GM12878 (cell line): ENCODE data around the gene PLEKHA7. TPM values are rescaled to one million over a fixed set of nuclear protein-coding genes. Genes with fewer than 3 reads are reported as not detected.

Source experiments
- ATAC-seq: fragments of 200-7000 bp; cut with Tn5 transposase; 3 replicates; pipeline ENCODE4 v1.9.1; 2020; ENCODE audit warnings: mild to moderate bottlenecking, moderate library complexity
- BruUV-seq: library from RNA; stranded (reverse); fragments of 400-500 nt; replicated peaks from 2 replicates; lab custom pipeline; 2021; lab: Mats Ljungman, UMichigan
- CTCF ChIA-PET: fragments of 300-600 bp; sonication (Branson Sonifier 250); formaldehyde crosslinking; extraction: SDS; loops from one replicate; lab custom pipeline; 2021; ENCODE audit warnings: inconsistent platforms; lab: Yijun Ruan, JAX
- POLR2A ChIA-PET: fragments of 350-600 bp; formaldehyde crosslinking; extraction: SDS; loops from one replicate; lab custom pipeline; 2021; ENCODE audit warnings: inconsistent platforms; lab: Charles Lee
- RAD21 ChIA-PET: fragments of 300-600 bp; sonication (Branson Sonifier 250); formaldehyde crosslinking; loops from one replicate; lab custom pipeline; 2023; ENCODE audit warnings: antibody characterized with exemption; ENCODE audit not compliant: unreplicated experiment; lab: Charles Lee
- SMC1A ChIA-PET: fragments of 300-600 bp; sonication (Branson Sonifier 250); formaldehyde crosslinking; loops from one replicate; lab custom pipeline; 2023; ENCODE audit not compliant: unreplicated experiment, uncharacterized antibody; lab: Charles Lee
- DNase-seq: peaks from one replicate; pipeline ENCODE4 v3.0.0-alpha.2; 2011; ENCODE audit warnings: low read depth, low spot score
- FAIRE-seq: peaks from 3 replicates; lab custom pipeline; 2011; peaks lifted over from hg19 to GRCh38; lab: Jason Lieb, UNC
- H2AFZ ChIP-seq: 2 replicates; pipeline ENCODE4 v1.6.0; 2011; ENCODE audit warnings: low read depth, low read length, control low read depth; ENCODE audit not compliant: control insufficient read depth
- H3K27ac ChIP-seq: 2 replicates; pipeline ENCODE4 v1.5.1; 2011; ENCODE audit warnings: control low read depth; ENCODE audit not compliant: control insufficient read depth, insufficient read depth
- H3K27me3 ChIP-seq, 2 experiments: replicated peaks in 1 of 2; 2 replicates each; pipeline versions ENCODE4 v1.6.0 to v1.6.1; 2011; ENCODE audit warnings: low read length in 1 of 2; ENCODE audit not compliant: control insufficient read depth in 2 of 2, insufficient read depth in 2 of 2
- H3K36me3 ChIP-seq, 2 experiments: 2 replicates each; pipeline ENCODE4 v1.5.1; 2011; ENCODE audit warnings: low read length in 1 of 2; ENCODE audit not compliant: control insufficient read depth in 2 of 2, insufficient read depth in 2 of 2
- H3K4me1 ChIP-seq: 2 replicates; pipeline ENCODE4 v1.6.1; 2011; ENCODE audit warnings: mild to moderate bottlenecking, low read length, moderate library complexity, mixed read lengths; ENCODE audit not compliant: control insufficient read depth, insufficient read depth
- H3K4me2 ChIP-seq: 2 replicates; pipeline ENCODE4 v1.6.0; 2011; ENCODE audit warnings: control low read depth; ENCODE audit not compliant: control insufficient read depth, insufficient read depth
- H3K4me3 ChIP-seq: fragments of 200-600 bp; sonication (generic); 2 replicates; pipeline ENCODE4 v1.5.1; 2016
- H3K79me2 ChIP-seq: 2 replicates; pipeline ENCODE4 v1.6.0; 2011; ENCODE audit warnings: low read length; ENCODE audit not compliant: control insufficient read depth, insufficient read depth
- H3K9ac ChIP-seq: 2 replicates; pipeline ENCODE4 v1.8.0; 2011; ENCODE audit warnings: low read length, control low read depth, mixed read lengths; ENCODE audit not compliant: control insufficient read depth, insufficient read depth
- H3K9me3 ChIP-seq: replicated peaks from 3 replicates; pipeline ENCODE4 v1.5.1; 2011; ENCODE audit warnings: mild to moderate bottlenecking, low read length; ENCODE audit not compliant: control insufficient read depth, insufficient read depth
- H4K20me1 ChIP-seq: 2 replicates; pipeline ENCODE4 v1.6.0; 2011; ENCODE audit not compliant: control insufficient read depth, insufficient read depth
- BACH1 ChIP-seq: fragments of 450-650 bp; IDR thresholded peaks from 2 replicates; pipeline ENCODE4 v1.6.1; 2017; ENCODE audit warnings: mild to moderate bottlenecking, borderline replicate concordance
- CUX1 ChIP-seq: IDR thresholded peaks from 2 replicates; pipeline ENCODE4 v1.6.1; 2012; ENCODE audit warnings: improper control_type of control experiment, low read depth, low read length; ENCODE audit not compliant: insufficient replicate concordance
- EZH2 ChIP-seq: IDR thresholded peaks from 2 replicates; pipeline ENCODE4 v1.6.1; 2012; ENCODE audit warnings: low read depth, mild to moderate bottlenecking, control low read depth, inconsistent platforms, low read length, borderline replicate concordance; ENCODE audit not compliant: control insufficient read depth
- MTA2 ChIP-seq: fragments of 450-650 bp; IDR thresholded peaks from 2 replicates; pipeline ENCODE4 v1.6.1; 2016; ENCODE audit warnings: low read depth, mild to moderate bottlenecking, moderate library complexity
- PRDM15 ChIP-seq: fragments of 450-650 bp; formaldehyde crosslinking; IDR thresholded peaks from 2 replicates; pipeline ENCODE4 v1.4.0; 2020; ENCODE audit warnings: mild to moderate bottlenecking, moderate library complexity
- REST ChIP-seq: IDR thresholded peaks from 2 replicates; pipeline ENCODE4 v1.6.1; 2012; ENCODE audit warnings: mild to moderate bottlenecking, low read depth, low read length
- STAT3 ChIP-seq: IDR thresholded peaks from 2 replicates; pipeline ENCODE4 v1.6.1; 2011; ENCODE audit warnings: low read depth, low read length, improper control_type of control experiment
- ZSCAN29 ChIP-seq: fragments of 450-650 bp; IDR thresholded peaks from 2 replicates; pipeline ENCODE4 v1.6.1; 2017; ENCODE audit warnings: mild to moderate bottlenecking, moderate library complexity
- WGBS: methylation state at CpG from one replicate; pipeline ENCODE4 v1.1.6; 2016; ENCODE audit warnings: low lambda C conversion rate; ENCODE audit not compliant: insufficient replicate concordance, insufficient coverage; ENCODE audit errors: missing lambda C conversion rate; 5-methylcytosine and 5-hydroxymethylcytosine counted together
- in situ Hi-C: fragments of 300-500 bp; cut with MboI; formaldehyde crosslinking; loops from 9 replicates; pipeline ENCODE4 v1.14.3; 2018; ENCODE audit warnings: mixed read lengths
- intact Hi-C: fragments of 100-400 bp; cut with micrococcal nuclease; formaldehyde crosslinking; loops from one replicate; pipeline ENCODE4 v1.14.2; 2022; ENCODE audit not compliant: unreplicated experiment
- polyA plus RNA-seq, 11 experiments: library from polyadenylated mRNA; depleted of rRNA in 4 of 11; unstranded in 6 of 11; stranded (reverse) in 5 of 11; fragments of >200 nt; fragmentation: Nextera tagmentation in 4 of 11; fragmentation: Illumina TruSeq in 1 of 11; extraction: Ambion mirVana in 4 of 11; extraction: Trizol in 1 of 11; gene quantifications; 1 replicate in 1 of 11; 2 replicates in 10 of 11; pipeline versions ENCODE4 v1.2.1 to v1.2.3, GENCODE V29; 2011 to 2016; ENCODE audit warnings: inconsistent platforms in 2 of 11, missing spikeins in 2 of 11, low read depth in 1 of 11
- total RNA-seq, 4 experiments: library from RNA; depleted of rRNA in 3 of 4; stranded (reverse); fragments of >200 nt in 3 of 4; fragmentation: Illumina TruSeq in 1 of 4; extraction: Trizol in 1 of 4; gene quantifications; 2 replicates each; pipeline versions ENCODE4 v1.2.1 to v1.2.3, GENCODE V29; 2013 to 2021
- TF ChIP-seq, protein P1 (sequence below): fragments of 450-650 bp; IDR thresholded peaks from 2 replicates; pipeline ENCODE4 v1.6.1; 2016; ENCODE audit warnings: mild to moderate bottlenecking

Gene PLEKHA7
- total and polyA plus RNA-seq, 10 of the 15 experiments (the other 5 are each of a cell fraction or from before 2014, with no cell fraction given), result 0.45 to 5.3 (median 2.1) TPM

DNA sequence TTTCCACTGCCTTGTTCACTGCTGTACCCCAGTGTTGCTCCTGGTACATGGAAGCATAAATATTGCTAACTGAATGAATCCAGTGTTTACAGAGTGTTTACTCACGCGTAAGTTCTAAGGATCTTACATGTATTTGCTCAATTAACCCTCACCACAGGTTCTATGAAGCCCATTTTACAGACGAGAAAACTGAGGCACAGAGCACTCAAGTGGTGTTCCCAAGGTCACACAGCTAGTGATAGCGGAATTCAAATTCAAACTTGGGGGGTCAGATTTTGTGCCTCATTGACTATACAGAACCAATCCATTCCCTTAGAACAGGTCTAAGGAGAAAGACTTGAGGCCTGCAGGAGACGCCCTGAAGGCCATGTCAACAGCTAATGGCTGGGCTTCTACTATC lies 72.3 kb downstream of the PLEKHA7 start:
- ChIA-PET CTCF (interaction anchor here (0.6 to 11.4 kb wide), 7 partner anchors 11 to 288 kb away, joined by 3 to 126 read pairs (median 6); no protein-coding TSS in a partner anchor), POLR2A (interaction anchor here (0.6 to 1.2 kb wide), 2 partner anchors 45 to 136 kb away, joined by 3 read pairs; no protein-coding TSS in a partner anchor), SMC1A (interaction anchor here (0.8 to 7.7 kb wide), 7 partner anchors 9 to 218 kb away, joined by 3 to 80 read pairs (median 5); no protein-coding TSS in a partner anchor), RAD21 (interaction anchor here (0.7 to 8.6 kb wide), 4 partner anchors 43 to 136 kb away, joined by 3 to 89 read pairs (median 6); partner anchors contain the start of gene RPS13)
- Histone ChIP-seq H4K20me1 (no peaks in the 10 kb centered on the region), H3K27ac (no peak overlapping the region), H3K4me3 (no peak overlapping the region), H3K4me1 (peaks cover 12% of the 10 kb centered on the region), H3K27me3 (no peaks in the 10 kb centered on the region), H3K9me3 (no peaks in the 10 kb centered on the region), H3K36me3 (no peaks in the 10 kb centered on the region), H2AFZ (no peak overlapping the region), H3K9ac (no peak overlapping the region), H3K79me2 (no peaks in the 10 kb centered on the region), H3K4me2 (no peak overlapping the region)
- FAIRE-seq (no peak), ATAC-seq (no peak), DNase-seq (no peak)
- intact Hi-C loops, result loop anchor here (10.0 kb wide), 1 partner anchor 263 kb away; the partner anchor contains the start of gene PIK3C2A
- in situ Hi-C loops, result no loop called here
- BruUV-seq, result no TSS peak
- 73% methylated on average over 5 of the region's 5 CpGs for WGBS
- TF ChIP-seq MTA2 (no peak), EZH2 (no peak), STAT3 (no peak), CUX1 (no peak), ZSCAN29 (no peak), REST (no peak), BACH1 (no peak), PRDM15 (CRISPR knock-in tag) (no peak)
- TF ChIP-seq, protein P1, sequence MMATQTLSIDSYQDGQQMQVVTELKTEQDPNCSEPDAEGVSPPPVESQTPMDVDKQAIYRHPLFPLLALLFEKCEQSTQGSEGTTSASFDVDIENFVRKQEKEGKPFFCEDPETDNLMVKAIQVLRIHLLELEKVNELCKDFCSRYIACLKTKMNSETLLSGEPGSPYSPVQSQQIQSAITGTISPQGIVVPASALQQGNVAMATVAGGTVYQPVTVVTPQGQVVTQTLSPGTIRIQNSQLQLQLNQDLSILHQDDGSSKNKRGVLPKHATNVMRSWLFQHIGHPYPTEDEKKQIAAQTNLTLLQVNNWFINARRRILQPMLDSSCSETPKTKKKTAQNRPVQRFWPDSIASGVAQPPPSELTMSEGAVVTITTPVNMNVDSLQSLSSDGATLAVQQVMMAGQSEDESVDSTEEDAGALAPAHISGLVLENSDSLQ, result no peak
